Measurements from ENCODE around the gene RASAL1.

Gene RASAL1

GRCh38 chr12:113071135-113072112 lies 64.1 kb downstream of the RASAL1 start:
- no peak for DNase-seq

- peak; percentile 56 to 66 for DNase-seq
These were observed 65.2 kb downstream of the RASAL1 start for GRCh38 chr12:113070117-113070906.

- no peak for DNase-seq
These were observed 65.8 kb downstream of the RASAL1 start for GRCh38 chr12:113069751-113070116.

GRCh38 chr12:113069149-113069548 lies 66.4 kb downstream of the RASAL1 start:
- no peak for DNase-seq

- no peak for DNase-seq
These were observed 67.3 kb downstream of the RASAL1 start for GRCh38 chr12:113067987-113068935.

GRCh38 chr12:113066813-113067400 lies 68.7 kb downstream of the RASAL1 start:
- no peak for DNase-seq

GRCh38 chr12:113065126-113066007 lies 70.2 kb downstream of the RASAL1 start:
- no peak for DNase-seq

GRCh38 chr12:113064395-113065125 lies 71.0 kb downstream of the RASAL1 start:
- no peak for DNase-seq

GRCh38 chr12:113063396-113064350 lies 71.9 kb downstream of the RASAL1 start:
- DNase-seq, result no peak

- no peak for DNase-seq
These were observed 72.8 kb downstream of the RASAL1 start for GRCh38 chr12:113062502-113063395.

GRCh38 chr12:113061061-113061694 lies 74.4 kb downstream of the RASAL1 start:
- DNase-seq, result no peak

- no peak for DNase-seq
These were observed 75.1 kb downstream of the RASAL1 start for GRCh38 chr12:113060336-113060960.

GRCh38 chr12:113059071-113059595 lies 76.4 kb downstream of the RASAL1 start:
- DNase-seq, result no peak

- DNase-seq, result no peak
These were observed 77.0 kb downstream of the RASAL1 start for GRCh38 chr12:113058553-113058952.

- DNase-seq, result no peak
These were observed 77.7 kb downstream of the RASAL1 start for GRCh38 chr12:113057565-113058485.

Measured in activated CD4-positive, alpha-beta T cell treated with anti-CD3 and anti-CD28 coated beads, Interleukin-2, amount 50 U/mL, for 48 hours (primary cell).